Measurements from ENCODE around the gene C2CD4A. TPM values are rescaled to one million over a fixed set of nuclear protein-coding genes. Genes with fewer than 3 reads are reported as not detected.
A peak's percentile ranks its signal among the peaks of the same experiment; 100 is the strongest.

C2CD4A gene
- total and polyA plus RNA-seq, 4 donors: under 0.01 to 0.02 TPM; not detected in 2

DNA sequence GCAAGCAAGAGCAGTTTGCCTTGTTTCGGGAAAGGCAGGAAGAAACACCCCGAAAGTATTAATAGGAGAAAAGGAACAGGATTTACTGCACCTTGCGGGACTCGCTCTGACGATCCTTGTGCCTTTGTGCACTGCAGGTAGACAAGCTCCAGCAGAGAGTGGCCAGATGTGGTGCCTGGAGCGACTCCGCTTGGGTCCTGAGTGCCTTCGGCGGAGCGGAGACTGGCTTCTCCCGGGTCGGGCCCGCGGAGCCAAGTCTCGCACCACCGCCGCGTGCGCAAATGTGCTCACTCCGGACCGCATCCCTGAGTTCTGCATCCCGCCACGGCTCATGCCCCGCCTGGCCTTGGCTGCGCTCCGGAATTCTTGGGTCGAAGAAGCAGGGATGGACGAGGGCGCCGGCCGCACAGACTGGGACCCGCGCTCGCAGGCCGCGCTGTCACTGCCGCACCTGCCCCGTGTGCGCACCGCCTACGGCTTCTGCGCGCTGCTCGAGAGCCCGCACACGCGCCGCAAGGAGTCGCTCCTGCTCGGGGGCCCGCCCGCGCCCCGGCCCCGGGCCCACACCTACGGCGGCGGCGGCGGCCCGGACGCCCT, 769 bp downstream of the C2CD4A start:
- 6% methylated on average over 62 of the region's 62 CpGs for WGBS
- Histone ChIP-seq H3K4me1 (ENCODE audit: control insufficient read depth in 4 of 4, insufficient read depth in 4 of 4, low read length in 3 of 4) (peaks cover 7 to 23% (median 16%) of the 10 kb centered on the region in 4 donors), H3K9me3 (ENCODE audit: control insufficient read depth in 4 of 4, low read length in 3 of 4) (no peaks in the 10 kb centered on the region), H3K9ac (ENCODE audit: low read depth in 1 of 2, low read length in 2 of 2) (no peak overlapping the region), H3K36me3 (ENCODE audit: control insufficient read depth in 4 of 4, insufficient read depth in 3 of 4, low read depth in 1 of 4, low read length in 3 of 4) (no peaks in the 10 kb centered on the region), H3K27ac (ENCODE audit: low read depth in 1 of 2, low read length in 2 of 2) (peak overlapping the region; percentile 43 to 71), H3K4me3 (ENCODE audit: low read depth in 1 of 3, low read length in 3 of 3) (peak overlapping the region; percentile 31 to 66 (median 44)), H3K27me3 (ENCODE audit: control insufficient read depth in 4 of 4, insufficient read depth in 4 of 4, low read length in 3 of 4) (no peaks in the 10 kb centered on the region)
- no peak for DNase-seq (ENCODE audit: low spot score)
- TF ChIP-seq, protein P1, sequence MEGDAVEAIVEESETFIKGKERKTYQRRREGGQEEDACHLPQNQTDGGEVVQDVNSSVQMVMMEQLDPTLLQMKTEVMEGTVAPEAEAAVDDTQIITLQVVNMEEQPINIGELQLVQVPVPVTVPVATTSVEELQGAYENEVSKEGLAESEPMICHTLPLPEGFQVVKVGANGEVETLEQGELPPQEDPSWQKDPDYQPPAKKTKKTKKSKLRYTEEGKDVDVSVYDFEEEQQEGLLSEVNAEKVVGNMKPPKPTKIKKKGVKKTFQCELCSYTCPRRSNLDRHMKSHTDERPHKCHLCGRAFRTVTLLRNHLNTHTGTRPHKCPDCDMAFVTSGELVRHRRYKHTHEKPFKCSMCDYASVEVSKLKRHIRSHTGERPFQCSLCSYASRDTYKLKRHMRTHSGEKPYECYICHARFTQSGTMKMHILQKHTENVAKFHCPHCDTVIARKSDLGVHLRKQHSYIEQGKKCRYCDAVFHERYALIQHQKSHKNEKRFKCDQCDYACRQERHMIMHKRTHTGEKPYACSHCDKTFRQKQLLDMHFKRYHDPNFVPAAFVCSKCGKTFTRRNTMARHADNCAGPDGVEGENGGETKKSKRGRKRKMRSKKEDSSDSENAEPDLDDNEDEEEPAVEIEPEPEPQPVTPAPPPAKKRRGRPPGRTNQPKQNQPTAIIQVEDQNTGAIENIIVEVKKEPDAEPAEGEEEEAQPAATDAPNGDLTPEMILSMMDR (IDR thresholded peaks at IDR 0.05; ENCODE audit: low read depth, low read length, missing input control): no peak
- TF ChIP-seq, protein P2, sequence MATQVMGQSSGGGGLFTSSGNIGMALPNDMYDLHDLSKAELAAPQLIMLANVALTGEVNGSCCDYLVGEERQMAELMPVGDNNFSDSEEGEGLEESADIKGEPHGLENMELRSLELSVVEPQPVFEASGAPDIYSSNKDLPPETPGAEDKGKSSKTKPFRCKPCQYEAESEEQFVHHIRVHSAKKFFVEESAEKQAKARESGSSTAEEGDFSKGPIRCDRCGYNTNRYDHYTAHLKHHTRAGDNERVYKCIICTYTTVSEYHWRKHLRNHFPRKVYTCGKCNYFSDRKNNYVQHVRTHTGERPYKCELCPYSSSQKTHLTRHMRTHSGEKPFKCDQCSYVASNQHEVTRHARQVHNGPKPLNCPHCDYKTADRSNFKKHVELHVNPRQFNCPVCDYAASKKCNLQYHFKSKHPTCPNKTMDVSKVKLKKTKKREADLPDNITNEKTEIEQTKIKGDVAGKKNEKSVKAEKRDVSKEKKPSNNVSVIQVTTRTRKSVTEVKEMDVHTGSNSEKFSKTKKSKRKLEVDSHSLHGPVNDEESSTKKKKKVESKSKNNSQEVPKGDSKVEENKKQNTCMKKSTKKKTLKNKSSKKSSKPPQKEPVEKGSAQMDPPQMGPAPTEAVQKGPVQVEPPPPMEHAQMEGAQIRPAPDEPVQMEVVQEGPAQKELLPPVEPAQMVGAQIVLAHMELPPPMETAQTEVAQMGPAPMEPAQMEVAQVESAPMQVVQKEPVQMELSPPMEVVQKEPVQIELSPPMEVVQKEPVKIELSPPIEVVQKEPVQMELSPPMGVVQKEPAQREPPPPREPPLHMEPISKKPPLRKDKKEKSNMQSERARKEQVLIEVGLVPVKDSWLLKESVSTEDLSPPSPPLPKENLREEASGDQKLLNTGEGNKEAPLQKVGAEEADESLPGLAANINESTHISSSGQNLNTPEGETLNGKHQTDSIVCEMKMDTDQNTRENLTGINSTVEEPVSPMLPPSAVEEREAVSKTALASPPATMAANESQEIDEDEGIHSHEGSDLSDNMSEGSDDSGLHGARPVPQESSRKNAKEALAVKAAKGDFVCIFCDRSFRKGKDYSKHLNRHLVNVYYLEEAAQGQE (IDR thresholded peaks at IDR 0.05): no peak
- no peak for TF ChIP-seq FOXA2 (IDR thresholded peaks at IDR 0.05)

DNA sequence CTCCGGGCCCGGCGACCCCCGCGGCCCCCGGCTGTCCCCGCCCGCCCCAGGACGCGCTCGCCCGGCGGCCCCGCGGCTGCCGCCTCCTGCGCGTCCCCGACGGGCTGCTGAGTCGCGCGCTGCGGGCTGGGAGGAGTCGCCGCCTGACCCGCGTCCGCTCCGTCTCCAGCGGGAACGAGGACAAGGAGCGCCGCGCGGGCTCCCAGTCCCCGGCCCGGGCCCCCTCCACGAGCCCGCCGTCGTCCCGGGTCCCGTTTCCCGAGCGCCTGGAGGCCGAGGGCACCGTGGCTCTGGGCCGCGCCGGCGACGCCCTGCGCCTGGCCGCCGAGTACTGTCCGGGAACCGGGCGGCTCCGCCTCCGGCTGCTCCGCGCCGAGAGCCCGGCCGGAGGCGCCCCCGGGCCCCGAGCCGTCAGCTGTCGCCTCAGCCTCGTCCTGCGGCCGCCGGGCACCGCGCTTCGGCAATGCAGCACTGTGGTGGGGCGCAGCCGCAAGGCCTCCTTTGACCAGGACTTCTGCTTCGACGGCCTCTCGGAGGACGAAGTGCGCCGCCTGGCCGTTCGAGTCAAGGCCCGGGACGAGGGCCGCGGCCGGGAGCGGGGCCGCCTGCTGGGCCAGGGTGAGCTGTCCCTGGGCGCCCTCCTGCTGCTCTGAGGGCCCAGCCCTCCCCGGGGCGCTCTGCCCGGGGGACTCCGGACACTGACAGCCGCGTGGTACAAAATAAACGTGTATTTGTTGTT, 1.5 kb downstream of the C2CD4A start:
- Histone ChIP-seq H3K27me3 (ENCODE audit: control insufficient read depth in 4 of 4, insufficient read depth in 4 of 4, low read length in 3 of 4) (no peaks in the 10 kb centered on the region), H3K27ac (ENCODE audit: low read depth in 1 of 2, low read length in 2 of 2) (peak overlapping the region; percentile 38 to 41), H3K4me3 (ENCODE audit: low read depth in 1 of 3, low read length in 3 of 3) (peak overlapping the region; percentile 41 to 66 (median 48)), H3K9me3 (ENCODE audit: control insufficient read depth in 4 of 4, low read length in 3 of 4) (no peaks in the 10 kb centered on the region), H3K36me3 (ENCODE audit: control insufficient read depth in 4 of 4, insufficient read depth in 3 of 4, low read depth in 1 of 4, low read length in 3 of 4) (no peaks in the 10 kb centered on the region), H3K9ac (ENCODE audit: low read depth in 1 of 2, low read length in 2 of 2) (no peak overlapping the region), H3K4me1 (ENCODE audit: control insufficient read depth in 4 of 4, insufficient read depth in 4 of 4, low read length in 3 of 4) (peaks cover 7 to 23% (median 16%) of the 10 kb centered on the region in 4 donors)
- TF ChIP-seq EGR1 (IDR thresholded peaks at IDR 0.05; ENCODE audit: low read depth in 2 of 2) (no peak), RAD21 (IDR thresholded peaks at IDR 0.05) (peak in 1 of 2 donors; percentile 36), TAF1 (conservative IDR thresholded peaks at IDR 0.05) (no peak), JUND (IDR thresholded peaks at IDR 0.05) (no peak), GABPA (IDR thresholded peaks at IDR 0.05 in 1 of 2, conservative IDR thresholded peaks at IDR 0.05 in 1 of 2) (no peak), FOXA2 (IDR thresholded peaks at IDR 0.05) (no peak)
- WGBS: 2% methylated on average over 103 of the region's 103 CpGs
- DNase-seq (ENCODE audit: low spot score): no peak

DNA sequence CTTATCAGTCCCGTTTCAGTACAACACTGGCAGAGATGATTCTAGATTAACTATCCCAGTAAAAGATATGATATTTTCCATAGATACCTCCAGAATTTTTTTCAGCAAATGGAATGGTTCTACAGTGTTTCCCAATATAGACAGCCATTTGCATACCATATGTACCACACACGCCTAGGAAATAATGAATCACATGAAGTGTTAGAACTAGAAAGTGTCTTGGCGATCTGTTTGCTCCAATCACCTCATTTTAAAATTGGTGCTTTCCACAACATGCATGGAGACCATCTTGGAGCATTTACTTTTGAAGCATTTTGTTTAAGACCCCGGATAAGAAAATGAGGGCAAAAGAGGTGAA, 2.0 kb downstream of the C2CD4A start:
- Histone ChIP-seq H3K9me3 (ENCODE audit: control insufficient read depth in 4 of 4, low read length in 3 of 4) (no peaks in the 10 kb centered on the region), H3K4me3 (ENCODE audit: low read depth in 1 of 3, low read length in 3 of 3) (peak overlapping the region in 2 of 3 donors; percentile 48 to 66), H3K9ac (ENCODE audit: low read depth in 1 of 2, low read length in 2 of 2) (peak overlapping the region; percentile 1 to 41), H3K4me1 (ENCODE audit: control insufficient read depth in 4 of 4, insufficient read depth in 4 of 4, low read length in 3 of 4) (peaks cover 7 to 23% (median 16%) of the 10 kb centered on the region in 4 donors), H3K36me3 (ENCODE audit: control insufficient read depth in 4 of 4, insufficient read depth in 3 of 4, low read depth in 1 of 4, low read length in 3 of 4) (no peaks in the 10 kb centered on the region), H3K27me3 (ENCODE audit: control insufficient read depth in 4 of 4, insufficient read depth in 4 of 4, low read length in 3 of 4) (no peaks in the 10 kb centered on the region), H3K27ac (ENCODE audit: low read depth in 1 of 2, low read length in 2 of 2) (peak overlapping the region; percentile 38 to 41)
- DNase-seq (ENCODE audit: low spot score): no peak
- 62% methylated on average over 4 of the region's 4 CpGs for WGBS
- TF ChIP-seq, protein P1 (IDR thresholded peaks at IDR 0.05; ENCODE audit: low read depth, low read length, missing input control): no peak
- TF ChIP-seq EGR1 (IDR thresholded peaks at IDR 0.05; ENCODE audit: low read depth in 2 of 2): no peak
- TF ChIP-seq RAD21 (IDR thresholded peaks at IDR 0.05): no peak
- no peak for TF ChIP-seq TAF1 (conservative IDR thresholded peaks at IDR 0.05)
- TF ChIP-seq, protein P3, sequence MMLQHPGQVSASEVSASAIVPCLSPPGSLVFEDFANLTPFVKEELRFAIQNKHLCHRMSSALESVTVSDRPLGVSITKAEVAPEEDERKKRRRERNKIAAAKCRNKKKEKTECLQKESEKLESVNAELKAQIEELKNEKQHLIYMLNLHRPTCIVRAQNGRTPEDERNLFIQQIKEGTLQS (IDR thresholded peaks at IDR 0.05): no peak
- TF ChIP-seq GABPA (IDR thresholded peaks at IDR 0.05 in 1 of 2, conservative IDR thresholded peaks at IDR 0.05 in 1 of 2): no peak
- TF ChIP-seq NR2F2 (IDR thresholded peaks at IDR 0.05): no peak
- no peak for TF ChIP-seq JUND (IDR thresholded peaks at IDR 0.05)
- TF ChIP-seq, protein P4, sequence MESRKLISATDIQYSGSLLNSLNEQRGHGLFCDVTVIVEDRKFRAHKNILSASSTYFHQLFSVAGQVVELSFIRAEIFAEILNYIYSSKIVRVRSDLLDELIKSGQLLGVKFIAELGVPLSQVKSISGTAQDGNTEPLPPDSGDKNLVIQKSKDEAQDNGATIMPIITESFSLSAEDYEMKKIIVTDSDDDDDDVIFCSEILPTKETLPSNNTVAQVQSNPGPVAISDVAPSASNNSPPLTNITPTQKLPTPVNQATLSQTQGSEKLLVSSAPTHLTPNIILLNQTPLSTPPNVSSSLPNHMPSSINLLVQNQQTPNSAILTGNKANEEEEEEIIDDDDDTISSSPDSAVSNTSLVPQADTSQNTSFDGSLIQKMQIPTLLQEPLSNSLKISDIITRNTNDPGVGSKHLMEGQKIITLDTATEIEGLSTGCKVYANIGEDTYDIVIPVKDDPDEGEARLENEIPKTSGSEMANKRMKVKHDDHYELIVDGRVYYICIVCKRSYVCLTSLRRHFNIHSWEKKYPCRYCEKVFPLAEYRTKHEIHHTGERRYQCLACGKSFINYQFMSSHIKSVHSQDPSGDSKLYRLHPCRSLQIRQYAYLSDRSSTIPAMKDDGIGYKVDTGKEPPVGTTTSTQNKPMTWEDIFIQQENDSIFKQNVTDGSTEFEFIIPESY (IDR thresholded peaks at IDR 0.05): no peak
- TF ChIP-seq FOXA1 (IDR thresholded peaks at IDR 0.05): no peak
- TF ChIP-seq HNF4A (conservative IDR thresholded peaks at IDR 0.05): no peak
- TF ChIP-seq HNF4G (IDR thresholded peaks at IDR 0.05): no peak
